Peyer's patch (tissue), 4 donors: ENCODE data around the gene TMEM79. TPM values are rescaled to one million over a fixed set of nuclear protein-coding genes. Genes with fewer than 3 reads are reported as not detected.

ENCODE experiments used
- DNase-seq, 3 donors: peaks; one replicate each; pipeline ENCODE4 v3.0.0-alpha.2; 2017 to 2019
- H3K27ac ChIP-seq, 4 donors: fragments of 200-600 bp; sonication (generic); one replicate each; pipeline ENCODE4 v1.5.1; 2016 to 2019
- H3K27me3 ChIP-seq, 2 donors: fragments of 200-600 bp; sonication (generic); one replicate each; pipeline ENCODE4 v1.5.1; 2019
- H3K36me3 ChIP-seq, 3 donors: fragments of 200-600 bp; sonication (generic); one replicate each; pipeline ENCODE4 v1.5.1; 2016 to 2019
- H3K4me1 ChIP-seq, 4 donors: fragments of 200-600 bp; sonication (generic); one replicate each; pipeline ENCODE4 v1.5.1; 2016 to 2019
- H3K4me3 ChIP-seq, 4 donors: fragments of 200-600 bp; sonication (generic); 1 replicate in 3 of 4; 2 replicates in 1 of 4; pipeline ENCODE4 v1.5.1; 2016 to 2019; ENCODE audit warnings: mild to moderate bottlenecking in 1 of 4
- H3K9me3 ChIP-seq, 4 donors: fragments of 200-600 bp; sonication (generic); one replicate each; pipeline ENCODE4 v1.5.1; 2016 to 2019; ENCODE audit warnings: mild to moderate bottlenecking in 1 of 4
- POLR2A ChIP-seq, 2 donors: fragments of 450-650 bp; IDR thresholded peaks; one replicate each; pipeline ENCODE4 v1.5.1; 2017; ENCODE audit warnings: antibody characterized with exemption in 2 of 2, mild to moderate bottlenecking in 2 of 2, moderate library complexity in 2 of 2
- total RNA-seq, 4 donors: library from RNA; depleted of rRNA; stranded (reverse); fragments of >200 nt; gene quantifications; one replicate each; pipeline ENCODE4 v1.1.0, GENCODE V29; 2016
- TF ChIP-seq, protein P1 (sequence below), 6 experiments: fragments of 450-650 bp in 4 of 6; fragments of 200-600 bp in 2 of 6; sonication (generic) in 1 of 6; IDR thresholded peaks; one replicate each; pipeline ENCODE4 v1.5.1; 2017 to 2019; ENCODE audit warnings: antibody characterized with exemption in 6 of 6, mild to moderate bottlenecking in 3 of 6, moderate library complexity in 1 of 6

Gene TMEM79, protein sequence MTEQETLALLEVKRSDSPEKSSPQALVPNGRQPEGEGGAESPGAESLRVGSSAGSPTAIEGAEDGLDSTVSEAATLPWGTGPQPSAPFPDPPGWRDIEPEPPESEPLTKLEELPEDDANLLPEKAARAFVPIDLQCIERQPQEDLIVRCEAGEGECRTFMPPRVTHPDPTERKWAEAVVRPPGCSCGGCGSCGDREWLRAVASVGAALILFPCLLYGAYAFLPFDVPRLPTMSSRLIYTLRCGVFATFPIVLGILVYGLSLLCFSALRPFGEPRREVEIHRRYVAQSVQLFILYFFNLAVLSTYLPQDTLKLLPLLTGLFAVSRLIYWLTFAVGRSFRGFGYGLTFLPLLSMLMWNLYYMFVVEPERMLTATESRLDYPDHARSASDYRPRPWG
- 1 to 10 TPM; 1.9 to 9.7 (median 5.4) TPM for total RNA-seq

DNA sequence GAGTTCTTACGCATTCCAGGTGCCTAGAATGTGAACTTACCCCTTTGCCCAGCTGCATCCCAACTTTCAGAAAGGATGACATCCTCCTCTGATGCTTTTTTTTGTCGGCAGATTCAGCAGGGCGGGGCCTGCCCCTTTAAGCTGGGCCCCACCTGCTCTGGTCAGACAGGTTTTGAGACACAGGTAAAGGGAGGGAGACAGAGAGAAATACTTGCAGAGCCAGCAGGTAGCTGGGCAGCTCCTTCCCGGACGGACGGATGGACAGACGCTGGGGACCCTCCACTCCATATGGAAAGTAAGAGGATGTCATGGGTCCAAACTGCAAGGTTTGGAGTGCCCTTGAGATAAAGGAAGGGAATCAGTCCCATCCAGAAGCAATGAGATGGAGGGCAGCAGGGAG, at the start of gene TMEM79:
Gene TMEM79 (plus strand): TSS at position 214 of the 400 bp plus-strand sequence. CDS start 902 bp downstream, outside the sequence.
- TF ChIP-seq, protein P1, sequence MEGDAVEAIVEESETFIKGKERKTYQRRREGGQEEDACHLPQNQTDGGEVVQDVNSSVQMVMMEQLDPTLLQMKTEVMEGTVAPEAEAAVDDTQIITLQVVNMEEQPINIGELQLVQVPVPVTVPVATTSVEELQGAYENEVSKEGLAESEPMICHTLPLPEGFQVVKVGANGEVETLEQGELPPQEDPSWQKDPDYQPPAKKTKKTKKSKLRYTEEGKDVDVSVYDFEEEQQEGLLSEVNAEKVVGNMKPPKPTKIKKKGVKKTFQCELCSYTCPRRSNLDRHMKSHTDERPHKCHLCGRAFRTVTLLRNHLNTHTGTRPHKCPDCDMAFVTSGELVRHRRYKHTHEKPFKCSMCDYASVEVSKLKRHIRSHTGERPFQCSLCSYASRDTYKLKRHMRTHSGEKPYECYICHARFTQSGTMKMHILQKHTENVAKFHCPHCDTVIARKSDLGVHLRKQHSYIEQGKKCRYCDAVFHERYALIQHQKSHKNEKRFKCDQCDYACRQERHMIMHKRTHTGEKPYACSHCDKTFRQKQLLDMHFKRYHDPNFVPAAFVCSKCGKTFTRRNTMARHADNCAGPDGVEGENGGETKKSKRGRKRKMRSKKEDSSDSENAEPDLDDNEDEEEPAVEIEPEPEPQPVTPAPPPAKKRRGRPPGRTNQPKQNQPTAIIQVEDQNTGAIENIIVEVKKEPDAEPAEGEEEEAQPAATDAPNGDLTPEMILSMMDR (IDR thresholded peaks at IDR 0.05), result no peak
- TF ChIP-seq POLR2A (IDR thresholded peaks at IDR 0.05), result no peak

DNA sequence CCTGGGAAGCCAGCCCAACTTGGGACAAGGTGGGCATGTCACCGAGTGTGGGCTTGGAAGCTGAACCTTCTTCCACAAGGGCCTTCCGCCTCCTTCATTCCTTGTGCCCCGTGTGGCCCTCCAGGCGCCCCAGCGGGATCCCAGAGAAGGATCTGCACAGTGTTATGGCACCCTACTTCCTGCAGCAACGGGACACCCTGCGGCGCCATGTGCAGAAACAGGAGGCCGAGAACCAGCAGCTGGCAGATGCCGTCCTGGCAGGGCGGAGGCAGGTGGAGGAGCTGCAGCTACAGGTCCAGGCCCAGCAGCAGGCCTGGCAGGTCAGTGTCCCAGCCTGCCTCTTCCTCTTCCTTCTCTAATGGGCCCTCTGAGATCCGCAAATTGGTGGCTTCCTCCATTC, 48.0 kb upstream of the TMEM79 start:
- TF ChIP-seq, protein P1 (IDR thresholded peaks at IDR 0.05), result no peak
- H3K9me3 ChIP-seq, result no peaks in the 10 kb centered on the region
- no peak for DNase-seq
- H3K4me1 ChIP-seq, result no peaks in the 10 kb centered on the region
- peaks cover 0 to 66% (median 0%) of the 10 kb centered on the region in 3 donors for H3K36me3 ChIP-seq
- H3K27ac ChIP-seq, result no peak overlapping the region
- no peak overlapping the region for H3K4me3 ChIP-seq
- H3K27me3 ChIP-seq, result no peaks in the 10 kb centered on the region

More for the DNA sequence above, at the start of gene TMEM79:
- no peaks in the 10 kb centered on the region for H3K27me3 ChIP-seq
- H3K36me3 ChIP-seq, result peaks cover 0 to 7% (median 0%) of the 10 kb centered on the region in 3 donors
- H3K27ac ChIP-seq, result peak within 1 kb of the TSS; percentile 91 to 93 (median 93)
- H3K4me3 ChIP-seq, result peak within 1 kb of the TSS; percentile 68 to 92 (median 80)
- peaks cover 0 to 33% (median 4%) of the 10 kb centered on the region in 4 donors for H3K4me1 ChIP-seq
- no peak for DNase-seq
- no peaks in the 10 kb centered on the region for H3K9me3 ChIP-seq

DNA sequence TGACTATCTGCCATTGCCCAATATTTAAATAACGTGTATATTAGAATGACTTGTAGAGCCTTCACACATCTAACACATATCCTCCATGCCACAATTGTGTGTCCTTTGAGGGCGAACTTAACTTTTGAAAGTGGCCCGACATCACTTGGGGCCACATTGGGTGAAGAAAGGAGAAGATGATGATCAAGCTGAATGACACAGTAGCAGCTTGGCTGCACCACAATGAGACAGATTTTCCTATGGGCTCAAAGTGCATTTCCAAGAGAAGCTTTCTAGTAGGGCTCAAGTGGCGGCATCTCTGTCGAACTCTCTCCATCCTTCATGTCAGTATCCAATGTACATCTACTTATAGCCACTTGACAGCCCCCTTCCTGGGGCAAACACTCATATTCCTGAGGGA, 45.9 kb upstream of the TMEM79 start:
- Histone ChIP-seq H3K9me3 (no peaks in the 10 kb centered on the region), H3K27ac (no peak overlapping the region), H3K4me1 (no peaks in the 10 kb centered on the region), H3K36me3 (peaks cover 0 to 70% (median 0%) of the 10 kb centered on the region in 3 donors), H3K27me3 (no peaks in the 10 kb centered on the region), H3K4me3 (no peak overlapping the region)
- no peak for DNase-seq
- no peak for TF ChIP-seq POLR2A (IDR thresholded peaks at IDR 0.05)
- TF ChIP-seq, protein P1 (IDR thresholded peaks at IDR 0.05), result no peak

DNA sequence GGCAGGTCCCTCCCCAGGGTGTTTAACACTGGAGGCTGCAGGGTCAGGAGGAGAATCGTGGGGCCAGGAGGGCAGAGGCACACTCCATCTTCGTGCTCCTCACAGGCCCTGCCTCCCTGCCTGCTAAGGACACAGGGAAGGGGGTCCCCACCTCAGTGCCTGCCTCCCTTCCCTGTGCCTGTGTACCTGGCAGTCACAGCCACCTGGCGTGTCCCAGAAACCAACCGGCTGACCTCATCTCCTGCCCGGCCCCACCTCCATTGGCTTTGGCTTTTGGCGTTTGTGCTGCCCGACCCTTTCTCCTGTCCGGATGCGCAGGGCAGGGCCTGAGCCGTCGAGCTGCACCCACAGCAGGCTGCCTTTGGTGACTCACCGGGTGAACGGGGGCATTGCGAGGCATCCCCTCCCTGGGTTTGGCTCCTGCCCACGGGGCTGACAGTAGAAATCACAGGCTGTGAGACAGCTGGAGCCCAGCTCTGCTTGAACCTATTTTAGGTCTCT, 42.8 kb upstream of the TMEM79 start:
- no peak for DNase-seq
- Histone ChIP-seq H3K4me3 (no peak overlapping the region), H3K27ac (no peak overlapping the region), H3K4me1 (peaks cover 0 to 15% (median 10%) of the 10 kb centered on the region in 4 donors), H3K9me3 (no peaks in the 10 kb centered on the region), H3K27me3 (no peaks in the 10 kb centered on the region), H3K36me3 (peaks cover 0 to 42% (median 0%) of the 10 kb centered on the region in 3 donors)
- no peak for TF ChIP-seq POLR2A (IDR thresholded peaks at IDR 0.05)

DNA sequence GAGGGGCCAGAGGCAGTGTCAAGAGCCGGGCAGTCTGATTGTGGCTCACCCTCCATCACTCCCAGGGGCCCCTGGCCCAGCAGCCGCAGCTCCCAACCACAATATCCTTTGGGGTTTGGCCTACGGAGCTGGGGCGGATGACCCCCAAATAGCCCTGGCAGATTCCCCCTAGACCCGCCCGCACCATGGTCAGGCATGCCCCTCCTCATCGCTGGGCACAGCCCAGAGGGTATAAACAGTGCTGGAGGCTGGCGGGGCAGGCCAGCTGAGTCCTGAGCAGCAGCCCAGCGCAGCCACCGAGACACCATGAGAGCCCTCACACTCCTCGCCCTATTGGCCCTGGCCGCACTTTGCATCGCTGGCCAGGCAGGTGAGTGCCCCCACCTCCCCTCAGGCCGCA, 42.2 kb upstream of the TMEM79 start, which contains the start of gene BGLAP:
Gene BGLAP (plus strand): TSS at position 259 of the 400 bp plus-strand sequence. CDS start 48 bp downstream, at position 307.
- no peaks in the 10 kb centered on the region for H3K9me3 ChIP-seq
- TF ChIP-seq, protein P1 (IDR thresholded peaks at IDR 0.05), result no peak
- no peak for TF ChIP-seq POLR2A (IDR thresholded peaks at IDR 0.05)
- DNase-seq, result no peak
- H3K4me3 ChIP-seq, result no peak within 1 kb of the TSS
- peaks cover 0 to 36% (median 0%) of the 10 kb centered on the region in 3 donors for H3K36me3 ChIP-seq
- no peaks in the 10 kb centered on the region for H3K27me3 ChIP-seq
- no peak within 1 kb of the TSS for H3K27ac ChIP-seq
- H3K4me1 ChIP-seq, result peaks cover 0 to 18% (median 11%) of the 10 kb centered on the region in 4 donors

DNA sequence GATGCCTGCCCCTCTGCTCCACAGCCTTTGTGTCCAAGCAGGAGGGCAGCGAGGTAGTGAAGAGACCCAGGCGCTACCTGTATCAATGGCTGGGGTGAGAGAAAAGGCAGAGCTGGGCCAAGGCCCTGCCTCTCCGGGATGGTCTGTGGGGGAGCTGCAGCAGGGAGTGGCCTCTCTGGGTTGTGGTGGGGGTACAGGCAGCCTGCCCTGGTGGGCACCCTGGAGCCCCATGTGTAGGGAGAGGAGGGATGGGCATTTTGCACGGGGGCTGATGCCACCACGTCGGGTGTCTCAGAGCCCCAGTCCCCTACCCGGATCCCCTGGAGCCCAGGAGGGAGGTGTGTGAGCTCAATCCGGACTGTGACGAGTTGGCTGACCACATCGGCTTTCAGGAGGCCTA, 41.4 kb upstream of the TMEM79 start:
- Histone ChIP-seq H3K4me1 (peaks cover 0 to 24% (median 11%) of the 10 kb centered on the region in 4 donors), H3K27me3 (no peaks in the 10 kb centered on the region), H3K9me3 (no peaks in the 10 kb centered on the region), H3K4me3 (no peak overlapping the region), H3K27ac (no peak overlapping the region), H3K36me3 (peaks cover 0 to 32% (median 0%) of the 10 kb centered on the region in 3 donors)
- DNase-seq, result no peak
- TF ChIP-seq POLR2A (IDR thresholded peaks at IDR 0.05), result no peak
- TF ChIP-seq, protein P1 (IDR thresholded peaks at IDR 0.05), result no peak
